HEK293T (cell line): ENCODE data around the gene MSN.

ENCODE experiments used
- BHLHE40 ChIP-seq: fragments of 450-650 bp; IDR thresholded peaks from 2 replicates; pipeline ENCODE4 v1.6.1; 2016; ENCODE audit warnings: mild to moderate bottlenecking, moderate library complexity, borderline replicate concordance
- FOXK2 ChIP-seq: fragments of 450-650 bp; IDR thresholded peaks from 2 replicates; pipeline ENCODE4 v1.6.1; 2016; ENCODE audit warnings: mild to moderate bottlenecking
- FOXM1 ChIP-seq: fragments of 450-650 bp; IDR thresholded peaks from 2 replicates; pipeline ENCODE4 v1.6.1; 2017; ENCODE audit warnings: mild to moderate bottlenecking, borderline replicate concordance
- HDGF ChIP-seq: fragments of 450-650 bp; IDR thresholded peaks from 2 replicates; pipeline ENCODE4 v1.6.1; 2017; ENCODE audit warnings: antibody characterized with exemption, borderline replicate concordance
- L3MBTL2 ChIP-seq: fragments of 450-650 bp; conservative IDR thresholded peaks from 2 replicates; pipeline ENCODE4 v1.6.1; 2016; ENCODE audit warnings: mild to moderate bottlenecking
- LEF1 ChIP-seq: fragments of 450-650 bp; IDR thresholded peaks from 2 replicates; pipeline ENCODE4 v1.6.1; 2017; ENCODE audit warnings: mild to moderate bottlenecking, borderline replicate concordance
- PKNOX1 ChIP-seq: fragments of 450-650 bp; IDR thresholded peaks from 2 replicates; pipeline ENCODE4 v1.6.1; 2016
- TARDBP ChIP-seq: fragments of 450-650 bp; IDR thresholded peaks from 2 replicates; pipeline ENCODE4 v1.6.1; 2016
- ZNF384 ChIP-seq: fragments of 450-650 bp; IDR thresholded peaks from 2 replicates; pipeline ENCODE4 v1.6.1; 2016

- TF ChIP-seq FOXK2 (no peak), L3MBTL2 (no peak), PKNOX1 (no peak), LEF1 (no peak), ZNF384 (no peak), TARDBP (no peak), BHLHE40 (no peak), HDGF (no peak), FOXM1 (no peak)
Observed at GRCh38 chrX:65633826-65634225, 33.6 kb upstream of the MSN start.
